GM18907 (cell line): ENCODE measurements around the gene NEUROD2.
"Not testable (repeated sequence)": the region's sequence is repeated elsewhere in the genome, so short reads cannot be mapped to it uniquely, and the experiment has no call there.

Experiments used
- ATAC-seq: cut with Tn5 transposase; IDR thresholded peaks from one replicate; pipeline ENCODE4 v1.9.1; 2021; ENCODE audit warnings: mild to moderate bottlenecking, moderate library complexity; ENCODE audit not compliant: unreplicated experiment

The NEUROD2 gene

DNA sequence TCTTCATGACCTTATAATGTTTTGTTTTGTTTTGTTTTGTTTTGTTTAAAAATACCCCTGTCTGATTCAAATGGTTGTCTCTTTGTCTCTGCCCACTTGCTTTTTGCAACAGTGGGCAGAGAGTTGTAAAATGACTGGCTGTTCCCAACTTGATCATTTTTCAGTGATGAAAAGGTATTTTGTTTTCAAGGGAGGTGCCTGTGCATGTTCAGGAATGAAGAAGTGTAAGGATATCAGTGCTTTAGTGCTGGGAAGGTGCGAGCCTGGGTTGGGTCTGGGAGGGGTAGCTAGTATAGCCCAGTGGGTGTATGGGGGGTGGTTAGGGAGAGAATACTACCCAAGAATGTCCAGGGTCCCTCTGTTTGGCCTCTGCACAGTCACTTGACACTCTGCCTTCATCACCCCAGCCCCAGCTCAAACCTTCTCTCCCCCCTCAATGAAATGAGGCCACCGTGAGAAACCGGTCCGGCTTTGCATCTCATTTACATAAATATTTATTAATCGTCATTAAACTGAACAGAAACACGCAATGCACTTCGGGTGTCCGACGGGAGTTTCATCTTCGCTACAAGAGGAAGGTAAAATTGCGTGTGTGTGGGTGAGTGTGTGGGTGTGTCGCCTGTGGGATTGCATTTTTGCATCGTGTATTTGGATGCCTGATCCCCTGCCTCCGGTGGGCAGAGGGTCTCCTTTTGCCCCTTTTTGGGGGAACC lies 4.3 kb downstream of the NEUROD2 start:
- ATAC-seq = no peak

DNA sequence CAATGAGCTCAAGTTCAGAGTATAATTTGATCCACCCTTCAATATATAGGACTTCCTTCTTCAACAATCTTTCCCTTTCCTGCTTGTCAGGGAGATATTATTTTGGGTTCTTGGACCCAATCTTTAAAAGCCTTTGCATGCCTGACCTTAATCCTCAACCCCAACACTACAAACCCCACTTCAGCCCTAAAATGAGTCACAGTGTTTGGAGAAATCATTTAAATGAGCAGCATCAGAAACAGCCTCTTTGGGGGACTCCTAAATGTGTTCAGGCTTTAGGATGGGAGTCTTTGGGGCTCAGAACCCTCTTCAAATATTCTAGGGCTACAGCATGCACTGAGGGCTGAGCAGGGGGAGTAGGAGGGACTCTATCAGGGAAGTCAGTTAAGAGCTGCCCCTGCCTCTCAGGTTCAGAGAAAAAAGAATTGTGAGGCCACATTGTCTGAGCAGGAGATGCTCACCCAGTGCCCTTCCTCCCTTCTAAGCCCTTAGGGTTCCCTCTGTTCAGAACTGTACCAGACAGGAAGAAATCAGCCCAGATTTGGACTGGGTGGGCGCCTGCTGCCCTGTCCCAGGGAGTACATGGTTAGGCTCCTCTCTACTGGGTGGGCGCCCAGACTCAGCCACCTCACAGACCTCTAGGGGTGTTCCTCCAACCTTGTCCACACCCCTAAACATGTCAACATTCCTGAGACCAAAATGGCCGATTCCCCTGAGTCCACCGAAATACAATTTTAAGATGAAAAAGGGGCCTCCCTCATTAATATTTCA lies 5.0 kb downstream of the NEUROD2 start:
- no peak for ATAC-seq

DNA sequence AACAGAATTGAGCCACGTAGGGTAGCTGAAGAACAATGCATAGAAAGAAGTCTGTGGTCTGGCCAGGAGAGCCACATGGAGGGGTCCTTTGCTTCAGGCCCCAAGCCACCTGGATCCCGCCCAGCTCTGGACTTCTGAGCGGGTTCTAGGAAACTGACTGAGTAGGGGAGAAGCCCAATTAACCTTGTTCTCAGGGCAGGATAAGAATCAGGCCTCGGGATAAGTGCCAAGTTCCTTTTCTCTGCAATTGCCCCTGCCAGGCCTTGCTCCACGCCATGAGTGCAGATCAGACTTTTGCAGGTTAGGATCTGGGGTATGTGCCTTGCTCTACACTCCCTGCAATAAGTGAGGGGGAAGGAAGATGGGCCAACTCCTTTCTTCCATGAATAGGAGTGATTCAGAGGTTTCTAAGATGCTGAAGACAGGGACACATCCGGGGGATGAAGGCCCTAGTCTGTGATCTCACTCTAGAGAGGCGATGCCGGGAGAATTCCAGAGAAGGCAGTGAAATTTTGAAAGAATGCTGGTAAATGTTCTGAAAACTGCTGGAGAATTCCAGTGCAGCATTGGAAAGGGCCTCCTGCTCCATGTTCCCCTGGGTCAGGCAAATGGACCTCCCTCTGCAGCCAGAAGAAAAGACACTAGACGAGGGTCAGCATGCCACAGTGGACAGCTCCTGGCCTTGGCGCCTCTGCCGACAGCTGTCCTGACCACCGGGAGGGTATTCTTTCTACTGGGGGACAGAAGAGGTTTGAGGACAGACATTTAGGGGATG lies 5.8 kb downstream of the NEUROD2 start:
- ATAC-seq = no peak

DNA sequence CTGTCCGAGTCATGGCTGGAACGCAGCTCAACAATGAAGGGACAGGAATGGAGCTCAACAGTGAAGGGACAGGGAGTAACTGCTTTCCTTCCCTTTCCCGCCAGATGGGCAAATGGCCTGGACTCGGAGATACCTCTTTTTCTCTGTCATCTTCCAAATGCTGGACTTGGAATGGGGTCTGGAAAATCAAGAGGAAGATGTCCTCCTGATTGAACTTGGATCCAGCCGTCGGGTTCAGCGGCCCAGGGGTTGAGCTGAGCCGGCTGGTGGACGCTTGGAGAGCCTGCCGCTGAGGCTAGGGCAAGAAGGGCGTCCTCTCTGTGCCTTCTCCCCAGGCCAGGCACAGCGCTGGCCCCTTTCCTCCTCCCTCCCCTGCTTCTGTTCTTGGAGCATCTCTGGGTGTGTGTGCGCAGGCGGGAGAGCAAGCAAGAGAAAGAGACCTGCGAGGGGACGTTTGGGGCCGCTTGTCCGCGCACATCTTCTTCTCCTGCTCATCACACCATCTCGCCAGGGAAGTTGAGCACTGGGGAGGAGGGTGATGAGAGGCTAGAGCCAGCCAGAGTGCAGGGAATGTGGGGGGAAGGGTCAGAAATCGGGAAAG lies 6.6 kb downstream of the NEUROD2 start:
- ATAC-seq = no peak

DNA sequence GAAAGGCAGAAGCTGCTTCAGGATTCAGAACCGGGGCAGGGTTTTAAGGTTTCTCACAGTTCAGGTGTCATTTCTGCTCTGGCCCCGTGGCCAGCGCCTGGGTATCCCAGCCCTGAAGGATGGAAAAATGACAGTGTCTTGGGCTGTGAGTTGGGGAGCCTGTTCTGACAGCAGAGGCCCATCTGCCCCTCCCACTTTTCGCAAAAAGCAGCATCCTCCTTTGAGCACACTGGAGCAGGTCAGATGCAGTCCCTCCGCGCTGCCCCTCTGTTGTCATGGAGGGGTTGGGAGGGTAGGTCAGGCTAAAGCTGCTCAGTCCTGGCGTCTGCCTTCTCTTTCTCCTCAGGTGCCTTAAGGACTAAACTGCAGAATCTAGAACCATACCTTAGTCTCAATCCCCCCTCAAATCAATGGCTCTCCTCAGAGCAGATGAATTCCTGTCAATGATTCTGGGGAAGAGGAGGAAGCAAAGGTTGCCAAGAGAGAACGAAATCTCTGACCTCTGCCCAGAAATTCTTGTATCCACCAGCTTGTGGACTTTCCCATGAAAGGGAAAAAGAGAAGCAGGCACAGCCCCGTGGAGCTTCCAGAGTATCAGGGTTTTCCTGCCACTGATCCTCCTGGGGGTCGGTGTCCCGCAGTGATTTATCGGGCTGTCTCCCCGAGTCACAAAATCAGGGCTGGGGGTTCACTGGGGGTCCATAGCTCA lies 7.3 kb downstream of the NEUROD2 start:
- no peak for ATAC-seq

DNA sequence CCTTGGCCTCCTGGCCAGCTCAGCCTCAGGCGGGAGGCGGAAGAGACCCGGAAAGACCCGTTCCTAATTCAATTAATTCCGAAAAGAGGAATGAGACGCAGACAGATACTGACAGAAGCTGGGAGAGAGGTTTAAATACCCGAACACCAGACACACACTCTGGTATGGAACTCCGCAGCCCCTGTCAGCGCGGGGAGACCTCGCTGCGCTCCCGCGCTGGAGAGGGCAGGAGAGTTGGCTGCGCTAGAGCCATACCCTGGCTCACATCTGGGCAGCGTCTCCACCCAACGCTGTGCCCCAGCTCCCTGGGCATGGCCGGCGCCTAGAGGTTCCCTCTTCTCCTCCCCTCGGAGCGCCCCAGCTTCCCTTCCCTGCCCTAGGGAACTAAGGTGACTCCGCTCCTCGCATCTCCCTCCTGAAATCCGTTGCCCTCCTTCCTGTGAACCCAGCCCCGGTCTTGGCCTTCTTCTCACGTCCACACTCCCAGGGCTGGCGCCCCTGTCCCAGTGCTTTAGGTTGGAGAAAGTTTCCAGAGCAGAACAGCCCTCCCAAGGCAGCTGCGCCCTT lies 8.0 kb downstream of the NEUROD2 start:
- ATAC-seq = no peak

DNA sequence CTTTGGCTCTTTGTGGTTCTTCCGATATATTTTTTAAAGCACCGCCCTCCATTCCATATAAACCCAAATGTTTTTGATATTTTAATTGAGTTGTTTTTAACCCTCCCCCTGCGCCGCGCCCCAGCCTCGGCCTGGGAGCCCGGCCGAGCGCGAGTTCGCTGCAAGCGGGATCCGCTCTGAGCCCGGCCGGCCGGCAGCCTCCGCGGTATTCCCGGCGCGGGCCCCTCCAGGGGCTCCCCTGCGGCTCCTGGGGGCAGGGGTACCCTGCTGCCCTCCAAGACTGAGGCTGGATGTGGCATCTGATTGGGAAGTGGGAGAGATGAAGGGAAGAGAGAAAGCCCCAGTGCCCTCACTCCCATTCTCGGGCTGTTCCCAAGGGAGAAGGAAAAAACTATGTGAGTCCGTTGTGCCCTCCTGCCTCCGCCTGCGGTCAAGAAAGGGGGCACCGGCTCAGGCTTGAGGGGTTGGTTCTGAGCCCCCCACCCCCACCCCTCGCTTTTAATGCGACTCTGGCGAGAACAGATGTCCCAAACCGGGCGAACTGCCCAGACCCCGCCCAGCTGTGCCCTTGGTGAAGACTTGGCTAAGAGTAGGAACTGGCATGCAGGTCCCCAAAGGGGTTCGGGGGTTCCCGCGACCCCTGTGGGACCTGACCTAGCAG lies 8.6 kb downstream of the NEUROD2 start:
- ATAC-seq = no peak

DNA sequence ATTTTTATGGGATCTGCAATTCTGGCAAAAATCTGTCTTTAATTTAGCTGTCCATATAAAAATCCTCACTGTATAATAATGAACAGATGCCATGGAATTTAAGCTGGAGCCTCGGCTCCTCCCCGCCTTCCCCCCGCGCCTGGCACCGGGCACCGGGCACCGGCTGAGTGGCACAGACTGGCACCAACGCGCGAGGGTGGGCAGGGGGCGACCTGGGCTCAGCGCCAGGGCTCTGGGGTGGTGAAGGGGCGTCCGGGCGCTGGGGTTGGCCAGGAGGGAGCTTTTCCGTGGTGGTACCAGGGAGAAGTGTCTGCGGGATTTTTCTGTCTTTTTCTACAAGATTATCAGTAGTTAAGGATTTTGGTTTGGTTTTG lies 9.1 kb downstream of the NEUROD2 start:
- ATAC-seq = no peak

DNA sequence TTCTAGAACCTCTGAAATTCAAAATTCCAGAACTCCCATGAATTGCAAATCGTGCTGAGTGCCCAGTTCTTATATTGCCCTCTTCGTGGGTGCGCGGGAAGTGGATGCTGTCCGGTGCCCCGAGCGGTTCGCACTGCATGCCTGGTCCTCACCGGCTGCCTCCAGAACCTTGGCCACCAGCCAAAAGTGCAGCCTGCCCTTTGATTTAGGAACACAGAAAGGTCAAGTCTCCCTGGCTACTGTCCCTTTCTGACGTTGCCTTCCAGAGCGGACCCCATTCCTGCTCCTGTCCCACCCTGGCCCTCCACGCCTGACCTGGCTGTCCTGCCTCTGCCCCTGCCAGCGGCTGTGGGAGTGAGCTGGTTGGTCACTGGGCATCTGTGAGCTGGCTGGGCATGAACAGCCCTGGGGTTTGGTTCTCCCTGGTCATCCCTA lies 9.7 kb downstream of the NEUROD2 start:
- ATAC-seq = no peak

DNA sequence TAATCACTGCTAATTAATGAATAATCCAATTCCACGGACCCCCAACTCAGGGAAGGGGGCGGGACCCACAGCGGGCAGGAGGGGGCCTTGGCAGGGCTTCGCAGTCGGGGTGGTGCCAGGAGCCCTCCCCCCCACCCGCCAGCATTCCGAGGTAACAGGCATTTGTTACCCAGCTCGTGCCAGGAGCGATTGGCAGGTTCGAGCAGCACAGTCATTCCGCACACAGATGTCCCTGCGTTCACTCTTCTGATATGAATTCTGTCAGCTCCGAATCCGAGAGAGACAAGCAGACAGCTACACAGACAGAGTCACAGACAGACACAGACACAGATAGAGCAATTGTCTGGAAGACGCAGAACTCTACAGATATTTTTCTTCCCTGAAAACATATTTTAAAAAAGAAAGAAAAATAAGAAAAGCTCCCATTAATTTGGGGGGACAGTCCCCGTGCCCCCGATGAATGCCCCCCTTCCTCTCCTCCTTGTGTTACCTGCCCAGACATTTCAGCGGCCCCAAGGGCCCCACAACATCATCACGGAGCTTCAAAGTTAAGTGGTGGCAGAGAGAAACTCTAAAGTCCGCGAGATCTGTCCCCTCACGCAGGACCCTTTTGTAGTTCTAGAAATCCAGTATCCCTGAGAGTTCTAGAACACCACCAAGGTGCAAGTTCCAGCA lies 10.2 kb downstream of the NEUROD2 start:
- ATAC-seq = no peak

DNA sequence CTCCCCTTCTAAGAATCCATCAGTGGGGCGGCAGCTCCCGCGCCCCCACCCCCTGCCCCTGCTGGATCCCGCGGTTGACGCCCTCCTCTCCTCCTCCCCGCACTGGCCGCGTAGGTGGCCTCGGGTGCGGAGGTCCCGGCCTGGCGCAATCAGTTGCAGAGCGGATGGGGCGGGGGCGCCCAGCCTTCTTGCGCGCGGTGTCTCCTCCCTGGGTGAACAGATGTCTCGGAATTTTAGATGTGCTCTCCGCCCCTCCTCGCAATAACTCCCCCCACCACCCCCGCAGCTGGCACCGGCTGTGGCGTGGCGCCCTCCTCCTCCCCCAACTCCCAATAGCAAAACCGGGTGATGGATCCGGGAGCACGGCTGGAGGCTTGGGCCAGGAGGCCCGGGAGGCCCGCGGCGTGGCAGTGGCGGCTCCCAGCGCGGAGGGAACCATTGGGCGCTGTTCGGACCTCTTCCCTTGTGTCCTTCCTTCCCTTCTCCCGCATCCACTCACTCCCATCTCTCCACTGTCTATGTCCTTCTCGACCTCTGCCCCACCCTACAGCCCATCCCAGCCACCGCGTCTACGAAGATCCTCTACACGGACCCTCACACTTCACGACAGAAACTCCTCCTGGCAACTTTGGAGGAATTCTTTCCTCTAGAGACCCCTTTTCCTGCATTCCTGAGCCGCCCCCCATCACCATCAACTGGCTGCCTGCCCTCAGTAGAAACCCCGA lies 11.0 kb downstream of the NEUROD2 start:
- ATAC-seq = no peak

DNA sequence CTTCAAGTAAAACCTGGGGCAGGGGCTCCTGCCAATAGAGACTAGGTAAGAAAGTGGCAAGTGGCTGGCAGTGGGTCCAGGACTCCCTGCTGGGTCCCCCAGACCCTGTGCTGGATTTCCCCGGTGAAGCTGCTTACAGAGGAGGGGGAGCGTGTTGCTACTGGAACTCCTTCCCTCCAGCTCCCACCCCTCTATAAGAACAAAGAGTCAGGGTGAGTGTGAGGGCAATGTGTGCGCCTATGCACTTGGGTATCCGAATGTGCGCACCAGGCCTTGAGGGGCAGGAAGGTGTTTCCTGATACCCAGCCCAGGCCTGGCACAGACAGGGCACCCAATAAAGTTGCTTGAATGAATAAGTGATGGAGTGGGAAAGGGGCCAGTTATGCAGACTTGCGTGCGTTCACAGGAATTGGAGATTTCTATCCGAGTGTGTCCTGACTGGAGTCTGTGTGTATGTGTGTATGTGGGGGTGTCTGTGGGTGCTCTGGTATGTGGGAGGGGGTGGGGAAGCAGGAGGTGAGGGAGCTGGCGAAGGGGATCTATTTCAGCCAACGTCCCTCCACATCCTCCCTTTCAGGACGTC lies 11.7 kb downstream of the NEUROD2 start:
- ATAC-seq = no peak

DNA sequence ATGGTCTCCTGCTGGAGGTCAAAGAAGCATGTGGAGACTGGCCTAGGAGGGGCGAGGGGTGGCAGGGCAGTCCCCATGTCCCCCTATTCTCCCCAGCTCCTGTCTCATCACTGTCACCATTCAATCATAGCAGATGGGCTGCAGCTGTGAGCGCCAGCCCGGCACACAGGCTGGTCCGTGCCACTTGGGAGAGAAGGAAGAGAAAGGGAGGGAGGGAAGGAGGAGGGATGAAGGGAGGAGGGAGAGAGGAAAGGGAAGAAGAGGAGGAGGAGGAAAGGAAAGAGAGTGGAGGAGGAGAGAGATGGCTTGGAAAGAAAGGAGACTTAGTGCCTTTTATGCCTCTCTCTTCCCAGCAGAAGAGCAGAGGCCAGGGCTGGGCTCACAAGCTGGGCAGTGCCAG lies 12.4 kb downstream of the NEUROD2 start:
- ATAC-seq = no peak

DNA sequence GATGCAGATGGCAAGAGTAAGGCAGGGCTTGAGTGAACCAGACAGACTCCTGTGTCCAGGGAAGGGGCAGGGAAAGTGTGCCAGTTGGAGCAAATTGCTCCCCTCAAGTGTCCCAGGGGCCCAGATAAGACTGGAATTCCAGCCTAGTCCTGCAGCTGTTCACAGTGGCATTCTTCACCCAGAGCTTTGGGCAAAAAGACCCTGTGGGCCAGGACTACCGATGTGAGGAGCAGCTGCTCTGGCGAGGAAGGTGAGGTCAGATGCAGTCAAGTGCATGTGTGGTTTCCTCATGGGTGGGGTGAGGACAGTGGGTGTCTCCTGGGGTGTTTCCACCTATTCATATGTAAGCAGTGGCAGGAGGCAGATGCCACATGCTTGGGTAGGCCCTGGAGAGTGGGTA lies 14.3 kb downstream of the NEUROD2 start:
- ATAC-seq = no peak

DNA sequence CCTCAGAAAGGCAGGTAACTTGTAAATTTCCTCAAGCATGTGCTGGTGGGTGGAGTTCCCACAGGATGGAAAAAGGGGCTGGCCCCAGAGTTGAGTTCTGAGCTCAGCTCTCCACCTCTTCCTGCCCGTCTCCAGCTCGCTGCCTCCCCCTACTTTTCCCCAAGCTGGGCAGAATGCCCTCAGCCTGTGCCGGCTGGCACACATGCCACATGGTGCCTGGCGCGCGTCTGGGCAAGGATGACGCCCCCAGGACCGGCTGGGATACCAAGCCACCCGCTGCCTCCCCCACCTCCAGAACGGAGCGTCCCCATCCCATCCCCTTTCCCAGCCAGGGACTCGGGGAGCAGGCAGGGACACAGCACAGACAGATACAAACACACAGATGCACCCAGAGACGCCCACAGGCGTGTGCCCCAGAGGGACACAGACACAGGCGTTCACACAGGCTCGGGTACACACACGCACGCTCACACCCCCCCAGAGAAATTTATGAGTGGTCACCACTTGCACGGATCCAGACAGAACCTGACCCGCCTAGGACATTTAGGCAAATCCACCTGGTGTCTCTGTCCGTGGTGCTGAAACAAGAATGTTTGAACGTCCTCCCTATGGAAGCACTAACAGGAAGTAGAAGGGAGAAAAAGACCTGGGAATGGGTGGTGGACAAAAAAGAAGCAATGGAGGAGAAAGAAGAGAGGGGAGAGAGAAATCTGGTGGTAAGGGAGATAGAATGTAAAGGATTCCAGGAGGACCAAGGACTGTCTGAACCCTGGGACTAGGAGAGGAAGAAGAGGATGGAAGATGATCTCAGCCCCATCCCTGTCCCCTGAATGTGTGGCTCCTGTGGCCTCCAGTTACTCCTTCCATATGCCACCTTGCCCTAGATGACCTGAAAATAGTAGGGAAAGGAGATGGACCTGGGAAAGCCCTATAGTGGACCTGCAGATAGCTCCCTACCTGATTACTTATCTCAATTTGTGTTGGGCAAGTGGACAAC lies 15.5 kb downstream of the NEUROD2 start:
- ATAC-seq = no peak

DNA sequence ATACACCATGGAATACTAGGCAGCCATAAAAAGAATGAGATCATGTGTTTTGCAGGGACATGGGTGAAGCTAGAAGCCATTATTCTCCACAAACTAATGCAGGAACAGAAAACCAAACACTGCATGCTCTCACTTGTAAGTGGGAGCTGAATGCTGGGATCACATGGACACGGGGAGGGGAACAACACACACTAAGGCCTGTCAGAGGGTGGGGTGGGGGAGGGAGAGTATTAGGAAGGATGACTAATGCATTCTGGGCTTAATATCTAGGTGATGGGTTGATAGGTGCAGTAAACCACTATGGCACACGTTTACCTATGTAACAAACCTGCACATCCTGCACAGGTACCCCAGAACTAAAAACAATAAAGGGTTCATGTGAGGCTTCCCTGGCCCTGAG lies 17.5 kb downstream of the NEUROD2 start:
- ATAC-seq = not testable (repeated sequence)

DNA sequence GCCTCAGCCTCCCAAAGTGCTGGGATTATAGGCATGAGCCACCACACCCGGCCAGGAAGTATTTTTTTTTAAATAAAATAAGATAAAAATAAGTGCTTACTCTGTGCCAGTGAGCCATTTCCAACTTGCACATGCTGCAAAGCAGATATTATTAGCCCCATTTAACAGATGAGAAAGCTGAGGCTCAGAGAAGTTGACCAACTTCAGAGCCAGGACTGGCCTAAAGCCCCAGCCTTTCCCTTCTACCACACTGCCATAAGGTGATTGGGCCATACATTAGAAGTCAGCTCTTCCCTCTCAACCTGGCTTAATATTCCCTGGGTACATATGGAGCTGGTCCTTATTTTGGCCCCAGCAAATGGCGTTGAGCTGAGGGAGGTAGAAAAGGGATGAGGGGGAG lies 25.1 kb downstream of the NEUROD2 start:
- ATAC-seq = no peak
